MM.1S (cell line): Measurements from ENCODE around the gene MYBPC1.

Source experiments
- EZH2 ChIP-seq: fragments of 300-600 bp; sonication (generic); optimal IDR thresholded peaks from 2 replicates; pipeline ENCODE3; 2017; ENCODE audit warnings: low read depth, mild to moderate bottlenecking, antibody characterized with exemption, low read length, mixed read lengths
- EZH2phosphoT487 ChIP-seq: fragments of 300-600 bp; sonication (generic); IDR thresholded peaks from 2 replicates; pipeline ENCODE4 v1.6.1; 2018; ENCODE audit warnings: antibody characterized with exemption, low read length
- TF ChIP-seq, protein P1 (sequence below): fragments of 300-600 bp; sonication (generic); IDR thresholded peaks from 2 replicates; pipeline ENCODE4 v1.5.1; 2016; ENCODE audit warnings: antibody characterized with exemption, low read length, mixed read lengths

- TF ChIP-seq, protein P1, sequence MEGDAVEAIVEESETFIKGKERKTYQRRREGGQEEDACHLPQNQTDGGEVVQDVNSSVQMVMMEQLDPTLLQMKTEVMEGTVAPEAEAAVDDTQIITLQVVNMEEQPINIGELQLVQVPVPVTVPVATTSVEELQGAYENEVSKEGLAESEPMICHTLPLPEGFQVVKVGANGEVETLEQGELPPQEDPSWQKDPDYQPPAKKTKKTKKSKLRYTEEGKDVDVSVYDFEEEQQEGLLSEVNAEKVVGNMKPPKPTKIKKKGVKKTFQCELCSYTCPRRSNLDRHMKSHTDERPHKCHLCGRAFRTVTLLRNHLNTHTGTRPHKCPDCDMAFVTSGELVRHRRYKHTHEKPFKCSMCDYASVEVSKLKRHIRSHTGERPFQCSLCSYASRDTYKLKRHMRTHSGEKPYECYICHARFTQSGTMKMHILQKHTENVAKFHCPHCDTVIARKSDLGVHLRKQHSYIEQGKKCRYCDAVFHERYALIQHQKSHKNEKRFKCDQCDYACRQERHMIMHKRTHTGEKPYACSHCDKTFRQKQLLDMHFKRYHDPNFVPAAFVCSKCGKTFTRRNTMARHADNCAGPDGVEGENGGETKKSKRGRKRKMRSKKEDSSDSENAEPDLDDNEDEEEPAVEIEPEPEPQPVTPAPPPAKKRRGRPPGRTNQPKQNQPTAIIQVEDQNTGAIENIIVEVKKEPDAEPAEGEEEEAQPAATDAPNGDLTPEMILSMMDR = no peak
- TF ChIP-seq EZH2 (no peak), EZH2phosphoT487 (no peak)
These were observed 13.6 kb upstream of the MYBPC1 start for GRCh38 chr12:101581190-101581589.
